ENCODE data around the gene HIKESHI. TPM values are rescaled to one million over a fixed set of nuclear protein-coding genes. Genes with fewer than 3 reads are reported as not detected.

HIKESHI gene, protein sequence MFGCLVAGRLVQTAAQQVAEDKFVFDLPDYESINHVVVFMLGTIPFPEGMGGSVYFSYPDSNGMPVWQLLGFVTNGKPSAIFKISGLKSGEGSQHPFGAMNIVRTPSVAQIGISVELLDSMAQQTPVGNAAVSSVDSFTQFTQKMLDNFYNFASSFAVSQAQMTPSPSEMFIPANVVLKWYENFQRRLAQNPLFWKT
- 10 to 100 TPM; 33.0 to 58.4 (median 43.1) TPM for total RNA-seq

DNA sequence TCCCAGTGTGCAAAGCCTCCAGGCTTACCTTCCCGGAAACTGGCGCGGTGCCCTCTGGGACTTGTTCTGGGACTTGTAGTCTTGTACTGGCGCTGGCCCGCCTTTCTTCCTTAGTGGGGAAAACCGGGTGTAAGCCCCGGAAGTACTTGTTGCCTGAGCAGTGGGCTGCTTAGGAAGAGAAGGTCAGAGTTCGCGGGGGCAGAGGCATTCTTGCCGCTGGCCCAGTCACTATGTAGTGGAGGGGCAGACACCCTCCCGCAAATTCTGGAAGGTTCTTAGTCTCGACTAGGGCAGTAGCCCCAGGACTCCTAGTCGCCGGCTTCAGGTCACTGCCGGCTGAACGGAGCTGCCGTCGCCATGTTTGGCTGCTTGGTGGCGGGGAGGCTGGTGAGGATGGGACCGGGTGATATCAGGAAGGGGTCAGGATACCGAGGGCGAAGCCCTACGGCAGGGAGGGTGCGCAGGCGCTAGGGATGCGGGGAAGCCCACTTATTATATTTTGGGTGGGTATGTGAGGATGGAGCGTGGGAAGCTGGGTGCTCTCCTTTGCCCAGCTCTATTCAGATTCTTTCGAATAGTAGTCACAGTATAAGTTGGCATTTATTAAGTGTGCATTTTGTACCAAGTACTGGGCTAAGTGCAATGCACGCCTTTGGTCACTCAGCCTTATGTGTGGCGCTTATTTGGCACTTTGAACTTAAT lies at the start of gene HIKESHI:
HIKESHI (plus strand) TSS at position 149 of the 702 bp plus-strand sequence; CDS start at position 358, 209 bp downstream.
- TF ChIP-seq, protein P1, sequence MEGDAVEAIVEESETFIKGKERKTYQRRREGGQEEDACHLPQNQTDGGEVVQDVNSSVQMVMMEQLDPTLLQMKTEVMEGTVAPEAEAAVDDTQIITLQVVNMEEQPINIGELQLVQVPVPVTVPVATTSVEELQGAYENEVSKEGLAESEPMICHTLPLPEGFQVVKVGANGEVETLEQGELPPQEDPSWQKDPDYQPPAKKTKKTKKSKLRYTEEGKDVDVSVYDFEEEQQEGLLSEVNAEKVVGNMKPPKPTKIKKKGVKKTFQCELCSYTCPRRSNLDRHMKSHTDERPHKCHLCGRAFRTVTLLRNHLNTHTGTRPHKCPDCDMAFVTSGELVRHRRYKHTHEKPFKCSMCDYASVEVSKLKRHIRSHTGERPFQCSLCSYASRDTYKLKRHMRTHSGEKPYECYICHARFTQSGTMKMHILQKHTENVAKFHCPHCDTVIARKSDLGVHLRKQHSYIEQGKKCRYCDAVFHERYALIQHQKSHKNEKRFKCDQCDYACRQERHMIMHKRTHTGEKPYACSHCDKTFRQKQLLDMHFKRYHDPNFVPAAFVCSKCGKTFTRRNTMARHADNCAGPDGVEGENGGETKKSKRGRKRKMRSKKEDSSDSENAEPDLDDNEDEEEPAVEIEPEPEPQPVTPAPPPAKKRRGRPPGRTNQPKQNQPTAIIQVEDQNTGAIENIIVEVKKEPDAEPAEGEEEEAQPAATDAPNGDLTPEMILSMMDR (IDR thresholded peaks at IDR 0.05; ENCODE audit: low read depth), result no peak

DNA sequence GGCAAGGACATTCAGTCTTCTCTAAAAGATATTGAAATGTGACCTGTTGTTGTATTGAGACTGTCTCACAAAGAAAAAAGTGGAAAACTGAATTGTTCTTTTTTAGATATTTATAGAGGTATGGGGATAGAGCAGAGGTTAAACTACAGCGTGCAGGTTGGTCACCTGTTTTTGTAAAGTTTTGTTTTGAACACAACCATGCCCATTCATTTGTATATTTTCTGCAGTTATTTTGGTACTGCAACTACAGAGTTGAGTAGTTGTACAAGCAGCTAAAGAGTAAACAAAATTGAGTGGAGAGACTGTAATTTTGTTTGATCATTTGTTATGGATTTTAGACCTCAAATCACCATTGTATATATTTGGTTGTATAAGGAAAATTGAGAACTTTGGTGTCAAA lies 46.1 kb upstream of the HIKESHI start:
- TF ChIP-seq, protein P1 (IDR thresholded peaks at IDR 0.05; ENCODE audit: low read depth), result no peak

DNA sequence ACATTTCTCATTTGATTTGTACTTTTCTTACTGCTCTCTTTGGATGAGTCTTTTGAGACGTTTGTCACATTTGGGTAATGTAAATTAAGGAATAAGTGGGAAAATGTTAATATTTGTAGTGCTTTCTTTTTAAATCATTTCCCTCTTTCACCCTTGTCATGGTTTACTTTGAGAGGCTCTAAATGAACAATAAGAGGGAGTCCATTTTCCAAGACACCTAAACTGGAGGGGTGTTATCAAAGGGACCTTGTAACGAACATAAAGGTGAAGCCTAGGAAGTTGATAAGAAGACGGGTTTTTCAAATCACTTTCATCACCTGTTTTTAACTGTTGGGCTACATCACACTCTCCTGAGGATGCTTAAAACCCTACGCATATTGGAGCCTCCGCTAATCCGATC lies 45.4 kb upstream of the HIKESHI start:
- TF ChIP-seq, protein P1 (IDR thresholded peaks at IDR 0.05; ENCODE audit: low read depth), result no peak

DNA sequence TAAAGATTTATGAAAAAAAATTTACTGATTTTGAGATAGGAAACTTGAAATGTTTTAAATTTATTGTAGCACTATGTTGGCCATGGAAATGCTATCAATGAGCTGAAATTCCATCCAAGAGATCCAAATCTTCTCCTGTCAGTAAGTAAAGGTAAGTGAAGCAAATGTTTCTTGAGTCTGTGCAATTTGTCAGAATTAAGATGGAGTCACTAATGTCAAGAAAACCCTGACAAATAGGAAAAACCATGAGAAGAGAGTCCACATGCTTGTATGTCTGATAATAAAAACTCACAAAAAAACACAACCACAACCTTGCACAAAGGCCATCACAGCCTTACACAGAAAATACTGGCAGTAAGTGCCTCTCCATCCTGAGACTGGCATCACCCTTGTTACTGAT lies 44.6 kb upstream of the HIKESHI start:
- TF ChIP-seq, protein P1 (IDR thresholded peaks at IDR 0.05; ENCODE audit: low read depth), result no peak

DNA sequence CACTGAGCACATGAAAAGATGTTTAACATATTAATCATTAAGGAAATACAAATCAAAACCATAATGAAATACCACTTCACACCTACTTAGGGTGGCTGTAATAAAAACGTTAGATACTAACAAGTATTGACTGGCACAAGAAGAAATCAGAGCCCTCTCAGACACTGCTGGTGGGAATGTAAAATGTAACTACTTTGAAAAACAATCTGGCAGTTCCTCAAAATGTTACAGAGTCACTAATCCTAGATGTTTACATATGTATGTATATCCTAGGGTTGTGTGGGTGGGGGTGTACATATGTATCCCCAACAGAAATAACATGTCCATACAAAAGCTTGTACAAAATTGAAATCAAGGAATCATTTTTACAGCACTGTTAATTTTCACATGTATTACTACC lies 42.3 kb upstream of the HIKESHI start:
- TF ChIP-seq, protein P1 (IDR thresholded peaks at IDR 0.05; ENCODE audit: low read depth), result no peak

DNA sequence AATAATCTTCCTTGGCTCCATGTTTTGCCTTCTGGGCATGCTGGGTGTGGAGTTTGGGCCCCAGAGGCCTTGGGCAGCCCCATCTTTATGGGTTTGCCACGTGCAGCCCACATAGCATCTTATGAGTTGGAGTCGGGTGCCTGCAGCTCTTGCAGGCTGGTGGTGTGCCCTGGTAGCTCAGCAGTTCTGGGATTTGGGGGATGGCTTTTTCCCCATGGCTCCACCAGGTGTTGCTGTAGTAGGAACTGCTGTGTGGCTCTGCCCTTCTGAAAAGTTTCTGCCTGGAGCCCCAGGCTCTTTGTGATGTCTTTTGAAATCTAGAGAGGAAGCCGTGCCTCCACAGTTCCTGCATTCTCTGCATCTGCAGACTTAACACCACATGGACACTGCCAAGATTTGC lies 40.7 kb upstream of the HIKESHI start:
- TF ChIP-seq, protein P1 (IDR thresholded peaks at IDR 0.05; ENCODE audit: low read depth), result no peak

DNA sequence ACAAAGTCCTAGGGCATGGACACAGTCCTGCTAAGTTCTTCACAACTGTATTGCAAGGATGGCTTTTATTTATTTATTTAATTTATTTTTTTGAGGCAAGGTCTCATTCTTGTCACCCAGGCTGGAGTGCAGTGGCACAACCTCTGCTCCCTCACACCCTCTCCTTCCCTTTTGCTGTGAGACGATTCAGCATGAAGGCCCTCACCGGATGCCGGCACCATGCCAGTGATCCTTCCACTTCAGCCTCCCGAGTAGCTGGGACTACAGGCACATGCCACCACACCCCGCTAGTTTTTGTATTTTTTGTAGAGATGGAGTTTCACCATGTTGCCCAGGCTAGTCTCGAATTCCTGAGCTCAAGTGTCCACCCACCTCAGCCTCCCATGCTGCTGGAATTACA lies 39.7 kb upstream of the HIKESHI start:
- TF ChIP-seq, protein P1 (IDR thresholded peaks at IDR 0.05; ENCODE audit: low read depth), result no peak

Measured in subcutaneous adipose tissue (tissue), 4 donors.